Measurements from ENCODE around the gene FFAR1. TPM values are rescaled to one million over a fixed set of nuclear protein-coding genes. Genes with fewer than 3 reads are reported as not detected.
"Not testable (repeated sequence)": the region's sequence is repeated elsewhere in the genome, so short reads cannot be mapped to it uniquely, and the experiment has no call there.

Gene FFAR1
- total RNA-seq, 2 donors from 2014 or later = not detected

GRCh38 chr19:35365303-35365702 lies 17.6 kb downstream of the FFAR1 start:
- Histone ChIP-seq H3K27ac (no peak overlapping the region), H3K9me3 (no peaks in the 10 kb centered on the region), H3K4me1 (ENCODE audit: control insufficient read depth in 1 of 2, low read depth in 2 of 2) (no peaks in the 10 kb centered on the region), H3K36me3 (no peaks in the 10 kb centered on the region), H3K4me3 (no peak overlapping the region), H3K27me3 (replicated peaks; ENCODE audit: insufficient read depth) (no peaks in the 10 kb centered on the region)
- TF ChIP-seq, protein P1, sequence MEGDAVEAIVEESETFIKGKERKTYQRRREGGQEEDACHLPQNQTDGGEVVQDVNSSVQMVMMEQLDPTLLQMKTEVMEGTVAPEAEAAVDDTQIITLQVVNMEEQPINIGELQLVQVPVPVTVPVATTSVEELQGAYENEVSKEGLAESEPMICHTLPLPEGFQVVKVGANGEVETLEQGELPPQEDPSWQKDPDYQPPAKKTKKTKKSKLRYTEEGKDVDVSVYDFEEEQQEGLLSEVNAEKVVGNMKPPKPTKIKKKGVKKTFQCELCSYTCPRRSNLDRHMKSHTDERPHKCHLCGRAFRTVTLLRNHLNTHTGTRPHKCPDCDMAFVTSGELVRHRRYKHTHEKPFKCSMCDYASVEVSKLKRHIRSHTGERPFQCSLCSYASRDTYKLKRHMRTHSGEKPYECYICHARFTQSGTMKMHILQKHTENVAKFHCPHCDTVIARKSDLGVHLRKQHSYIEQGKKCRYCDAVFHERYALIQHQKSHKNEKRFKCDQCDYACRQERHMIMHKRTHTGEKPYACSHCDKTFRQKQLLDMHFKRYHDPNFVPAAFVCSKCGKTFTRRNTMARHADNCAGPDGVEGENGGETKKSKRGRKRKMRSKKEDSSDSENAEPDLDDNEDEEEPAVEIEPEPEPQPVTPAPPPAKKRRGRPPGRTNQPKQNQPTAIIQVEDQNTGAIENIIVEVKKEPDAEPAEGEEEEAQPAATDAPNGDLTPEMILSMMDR (IDR thresholded peaks at IDR 0.05) = no peak
- DNase-seq (ENCODE audit: low spot score) (no peak), ATAC-seq (ENCODE audit: insufficient number of reproducible peaks, low FRiP score, low read depth) (no peak)

- TF ChIP-seq, protein P1 (IDR thresholded peaks at IDR 0.05) = no peak
- no peaks in the 10 kb centered on the region for H3K9me3 ChIP-seq
- no peaks in the 10 kb centered on the region for H3K27me3 ChIP-seq (replicated peaks; ENCODE audit: insufficient read depth)
- H3K4me1 ChIP-seq (ENCODE audit: control insufficient read depth in 1 of 2, low read depth in 2 of 2) = no peaks in the 10 kb centered on the region
- no peak overlapping the region for H3K27ac ChIP-seq
- ATAC-seq (ENCODE audit: insufficient number of reproducible peaks, low FRiP score, low read depth) (no peak), DNase-seq (ENCODE audit: low spot score) (no peak)
- H3K4me3 ChIP-seq = no peak overlapping the region
- H3K36me3 ChIP-seq = no peaks in the 10 kb centered on the region
Measured at GRCh38 chr19:35368378-35368777, 20.7 kb downstream of the FFAR1 start.

GRCh38 chr19:35369522-35369921 lies 21.8 kb downstream of the FFAR1 start:
- Histone ChIP-seq H3K4me1 (ENCODE audit: control insufficient read depth in 1 of 2, low read depth in 2 of 2) (no peaks in the 10 kb centered on the region), H3K4me3 (no peak overlapping the region), H3K27me3 (replicated peaks; ENCODE audit: insufficient read depth) (no peaks in the 10 kb centered on the region), H3K27ac (no peak overlapping the region), H3K36me3 (no peaks in the 10 kb centered on the region), H3K9me3 (no peaks in the 10 kb centered on the region)
- DNase-seq (ENCODE audit: low spot score) = no peak
- TF ChIP-seq, protein P1 (IDR thresholded peaks at IDR 0.05) = no peak
- no peak for ATAC-seq (ENCODE audit: insufficient number of reproducible peaks, low FRiP score, low read depth)

DNA sequence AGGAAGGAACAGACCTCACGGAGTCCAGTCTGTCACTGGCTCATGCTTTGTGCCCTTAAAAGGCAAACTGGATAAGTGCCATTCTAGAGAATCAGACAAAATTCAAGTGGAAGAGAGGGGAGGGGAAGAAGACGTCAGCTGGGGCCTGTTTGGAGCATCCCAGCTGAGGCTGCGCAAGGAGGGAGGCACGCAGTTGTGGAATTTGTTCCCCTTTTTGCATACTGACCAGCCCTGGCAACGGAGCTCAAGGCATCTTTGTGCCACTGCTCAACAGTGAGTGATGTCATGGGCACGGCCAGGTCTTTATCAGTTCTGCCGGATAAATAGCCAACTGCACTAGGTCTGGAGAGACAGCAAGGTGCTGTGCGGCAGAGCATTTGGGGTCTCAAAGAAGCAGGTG lies 23.0 kb downstream of the FFAR1 start, which contains the start of gene GPR42:
Gene GPR42 (plus strand): TSS at position 347 of the 400 bp plus-strand sequence. CDS start 292 bp downstream, outside the sequence.
- TF ChIP-seq, protein P1 (IDR thresholded peaks at IDR 0.05) = no peak
- Histone ChIP-seq H3K9me3 (no peaks in the 10 kb centered on the region), H3K36me3 (no peaks in the 10 kb centered on the region), H3K4me3 (no peak within 1 kb of the TSS), H3K4me1 (ENCODE audit: control insufficient read depth in 1 of 2, low read depth in 2 of 2) (no peaks in the 10 kb centered on the region), H3K27ac (no peak within 1 kb of the TSS), H3K27me3 (replicated peaks; ENCODE audit: insufficient read depth) (no peaks in the 10 kb centered on the region)
- DNase-seq (ENCODE audit: low spot score) = no peak
- ATAC-seq (ENCODE audit: insufficient number of reproducible peaks, low FRiP score, low read depth) = no peak

DNA sequence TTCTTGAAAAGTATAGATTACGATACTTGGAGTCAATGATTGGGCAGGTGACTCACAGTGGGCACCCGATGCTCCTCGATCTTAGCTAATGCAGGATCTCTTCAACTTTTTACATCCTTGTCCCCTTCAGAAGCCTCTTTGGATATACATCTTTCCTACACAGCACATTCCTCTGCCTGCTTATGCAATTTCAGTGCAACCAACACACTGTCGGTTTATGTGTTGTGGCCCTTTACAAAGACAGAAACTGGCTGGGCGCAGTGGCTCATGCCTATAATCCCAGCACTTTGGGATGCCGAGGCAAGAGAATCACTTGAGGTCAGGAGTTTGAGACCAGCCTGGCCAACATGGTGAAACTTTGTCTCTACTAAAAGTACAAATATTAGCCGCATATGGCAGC lies 25.8 kb downstream of the FFAR1 start:
- no peaks in the 10 kb centered on the region for H3K9me3 ChIP-seq
- no peaks in the 10 kb centered on the region for H3K27me3 ChIP-seq (replicated peaks; ENCODE audit: insufficient read depth)
- TF ChIP-seq, protein P1 (IDR thresholded peaks at IDR 0.05) = no peak
- no peak overlapping the region for H3K27ac ChIP-seq
- H3K36me3 ChIP-seq = no peaks in the 10 kb centered on the region
- ATAC-seq (ENCODE audit: insufficient number of reproducible peaks, low FRiP score, low read depth) = no peak
- DNase-seq (ENCODE audit: low spot score) = no peak
- H3K4me3 ChIP-seq = no peak overlapping the region
- H3K4me1 ChIP-seq (ENCODE audit: control insufficient read depth in 1 of 2, low read depth in 2 of 2) = no peaks in the 10 kb centered on the region

- not testable (repeated sequence) for H3K9me3 ChIP-seq; ATAC-seq (ENCODE audit: insufficient number of reproducible peaks, low FRiP score, low read depth); DNase-seq (ENCODE audit: low spot score); H3K4me3 ChIP-seq; H3K27me3 ChIP-seq (replicated peaks; ENCODE audit: insufficient read depth); H3K4me1 ChIP-seq (ENCODE audit: control insufficient read depth in 1 of 2, low read depth in 2 of 2); H3K36me3 ChIP-seq; H3K27ac ChIP-seq
Measured at GRCh38 chr19:35374031-35374430, 26.3 kb downstream of the FFAR1 start.

All from thoracic aorta (tissue), 2 donors.